CD4-positive, alpha-beta T cell treated with Interleukin-15 for 4 hours (primary cell): ENCODE results near the gene GDF9.

ENCODE experiments used
- DNase-seq: peaks from one replicate; pipeline ENCODE4 v3.0.0-alpha.2; 2020; ENCODE audit warnings: low spot score

GDF9 gene

DNA sequence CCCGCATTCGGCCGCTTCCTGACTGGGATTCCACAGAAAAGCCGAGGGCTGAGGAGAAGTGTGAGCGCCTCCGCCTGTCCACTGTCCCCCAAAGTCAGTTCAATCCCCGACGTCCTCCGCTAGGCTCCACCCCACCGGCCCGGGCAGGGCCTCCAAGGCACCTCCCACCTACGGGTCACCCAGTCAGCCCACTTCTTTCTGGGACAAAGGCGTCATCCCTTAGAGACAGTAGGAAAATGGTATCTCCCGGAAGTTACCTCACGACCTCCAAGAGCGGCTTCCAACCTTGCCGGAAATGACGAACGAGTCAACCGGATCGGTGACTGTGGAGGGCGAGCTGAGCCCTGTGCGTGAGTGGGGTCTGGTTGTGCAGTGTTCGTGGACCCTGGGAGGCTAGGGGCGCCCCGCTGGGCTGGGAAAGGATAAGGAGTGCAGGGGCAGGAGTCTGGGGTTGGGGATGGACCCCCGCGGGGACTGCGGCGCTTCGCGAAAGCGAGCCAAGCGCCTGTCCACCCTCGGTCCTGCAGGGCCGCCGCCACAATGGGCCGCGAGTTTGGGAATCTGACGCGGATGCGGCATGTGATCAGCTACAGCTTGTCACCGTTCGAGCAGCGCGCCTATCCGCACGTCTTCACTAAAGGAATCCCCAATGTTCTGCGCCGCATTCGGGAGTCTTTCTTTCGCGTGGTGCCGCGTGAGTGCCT is at the start of gene GDF9, which contains the start of gene UQCRQ:
Gene GDF9 (minus strand): TSS at position 128 of the 704 bp plus-strand sequence. CDS start 1,936 bp downstream, outside the sequence.
Gene UQCRQ (plus strand): TSS at position 301 of the 704 bp plus-strand sequence. CDS start 240 bp downstream, at position 541.
- peak; percentile 96 for DNase-seq

DNA sequence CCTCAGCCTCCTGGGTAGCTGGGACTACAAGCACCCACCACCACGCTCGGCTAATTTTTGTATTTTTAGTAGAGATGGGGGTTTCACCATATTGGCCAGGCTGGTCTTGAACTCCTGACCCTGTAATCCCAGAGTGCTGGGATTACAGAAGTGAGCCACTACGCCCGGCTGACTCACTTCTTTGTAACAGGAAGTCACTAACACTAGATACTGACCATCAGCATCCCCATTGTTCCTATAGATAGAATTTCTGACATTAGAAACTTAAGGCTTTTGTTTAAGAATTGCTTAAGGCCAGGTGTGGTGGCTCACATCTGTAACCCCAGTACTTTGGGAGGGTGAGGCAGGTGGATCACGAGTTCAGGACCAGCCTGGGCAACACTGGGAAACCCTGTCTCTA is 49.4 kb upstream of the GDF9 start:
- DNase-seq: no peak

GRCh38 chr5:132909702-132910101 is 43.4 kb upstream of the GDF9 start:
- DNase-seq: no peak

GRCh38 chr5:132907161-132907560 is 40.9 kb upstream of the GDF9 start:
- no peak for DNase-seq

DNA sequence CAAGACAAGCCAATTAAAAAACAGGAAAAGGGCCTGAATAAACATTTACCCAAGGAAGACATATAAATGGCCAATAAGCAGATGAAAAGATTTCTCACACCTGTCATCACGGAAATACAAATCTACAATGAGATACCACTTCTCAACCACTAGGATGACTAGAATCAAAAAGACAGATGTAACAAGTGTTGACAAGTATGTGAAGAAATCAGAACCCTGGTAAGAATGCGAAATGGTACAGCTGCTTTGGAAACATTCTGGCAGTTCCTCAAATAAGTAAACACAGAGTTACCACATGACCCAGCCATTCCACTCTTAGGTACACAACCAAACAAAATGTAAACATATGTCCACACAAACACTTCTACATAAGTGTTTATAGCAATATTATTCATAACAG is 39.7 kb upstream of the GDF9 start:
- DNase-seq: no peak

GRCh38 chr5:132901730-132902129 is 35.5 kb upstream of the GDF9 start:
- no peak for DNase-seq

GRCh38 chr5:132901036-132901435 is 34.8 kb upstream of the GDF9 start:
- no peak for DNase-seq

DNA sequence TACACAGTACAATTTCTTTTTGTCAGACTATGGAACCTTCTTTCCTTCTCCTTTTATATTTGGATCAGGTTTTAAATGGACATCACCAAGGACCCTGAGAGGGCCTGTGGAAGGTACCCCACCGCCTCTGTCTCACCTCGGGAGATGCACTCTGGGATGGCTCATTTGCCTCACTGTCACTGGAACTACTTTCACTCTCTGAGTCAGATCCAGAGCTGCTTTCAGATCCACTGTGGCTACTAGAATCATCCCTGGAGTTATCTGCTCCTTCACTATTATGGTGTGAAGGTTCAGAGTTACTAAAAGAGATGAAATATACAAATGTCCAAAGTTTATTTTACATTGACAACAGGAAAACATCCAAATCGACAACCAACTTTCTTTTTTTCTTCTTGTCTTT is 31.8 kb upstream of the GDF9 start:
- DNase-seq: no peak

DNA sequence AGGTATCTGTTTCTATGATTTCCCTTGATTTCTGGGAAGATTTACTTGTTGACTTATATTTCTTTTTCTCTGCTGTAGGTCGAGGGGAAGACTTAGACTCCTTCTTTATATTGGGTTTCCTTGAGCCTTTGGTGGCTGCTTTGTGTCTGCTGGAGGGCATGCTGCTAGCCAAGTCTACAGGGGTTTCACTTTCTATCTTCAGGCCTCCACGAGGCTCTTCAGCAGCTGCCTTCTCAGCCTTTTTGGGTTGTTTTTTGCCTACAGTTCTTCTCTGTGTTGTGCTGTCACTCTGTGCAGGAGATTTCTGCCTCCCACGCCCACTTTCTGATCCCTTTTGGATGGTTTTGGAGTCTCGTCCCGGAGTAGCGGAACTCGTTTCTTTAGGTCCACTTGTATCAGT is 30.4 kb upstream of the GDF9 start:
- no peak for DNase-seq

DNA sequence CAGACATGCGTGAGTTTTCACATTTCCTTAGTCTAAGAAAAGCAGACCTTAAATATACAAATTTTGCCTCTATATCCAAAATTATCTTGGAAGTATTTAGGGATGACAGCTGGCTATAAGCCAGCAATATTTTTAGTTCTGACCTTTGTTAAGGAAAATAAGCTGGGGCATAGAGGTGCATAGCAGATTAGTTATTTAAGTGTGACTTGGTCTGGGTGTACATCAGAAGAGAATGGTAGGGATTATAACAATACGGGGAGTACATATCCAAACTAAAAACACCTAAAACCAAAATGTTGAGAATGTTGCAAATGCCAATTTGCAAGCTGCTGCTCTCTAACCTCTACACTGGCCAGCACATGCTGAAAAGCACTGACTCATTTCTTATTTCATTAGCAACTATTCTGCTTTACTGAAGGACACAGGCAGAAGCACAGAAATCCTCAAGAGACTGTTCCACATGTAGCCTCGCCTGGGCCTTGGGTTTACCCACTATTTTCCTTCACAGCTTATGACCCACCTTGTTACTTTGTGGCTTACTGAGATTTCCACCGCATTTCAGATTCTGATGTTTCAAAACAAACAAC is 29.5 kb upstream of the GDF9 start:
- no peak for DNase-seq

DNA sequence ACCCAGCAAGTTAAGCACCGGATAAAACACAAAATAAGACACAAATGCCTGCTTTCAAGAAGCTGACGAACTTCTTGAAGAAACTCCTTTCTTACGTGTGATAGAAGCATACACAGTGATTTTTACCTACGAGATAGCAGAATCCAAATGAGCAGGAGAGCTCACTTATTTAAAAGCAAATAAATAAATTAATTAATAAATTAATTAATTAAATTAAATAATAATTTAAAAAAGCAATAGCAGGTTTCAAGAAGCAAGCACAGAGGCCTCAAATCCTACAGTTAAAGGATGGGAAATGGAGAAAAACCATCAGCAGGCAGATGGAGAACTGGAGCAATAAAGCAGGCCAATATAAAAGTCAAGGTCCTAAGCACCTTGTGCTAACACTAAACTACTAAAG is 24.5 kb upstream of the GDF9 start:
- no peak for DNase-seq

DNA sequence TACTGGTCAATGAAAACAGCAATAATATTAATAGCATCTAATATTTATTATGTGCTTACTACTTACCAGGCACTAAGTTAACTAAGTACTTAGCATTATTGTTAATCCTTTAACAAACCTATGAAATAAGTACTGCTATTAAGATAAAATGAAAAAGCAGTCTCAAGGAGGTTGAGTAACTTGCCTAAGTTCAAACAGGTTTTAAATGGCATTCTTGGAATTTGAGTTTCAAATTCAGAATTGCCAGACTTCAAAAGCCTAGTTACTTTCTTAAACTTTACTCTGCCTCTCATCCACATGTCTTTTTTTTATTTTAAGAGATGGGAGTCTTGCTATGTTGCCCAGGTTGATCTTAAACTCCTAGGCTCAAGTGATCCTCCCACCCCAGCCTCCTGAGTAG is 23.2 kb upstream of the GDF9 start:
- DNase-seq: no peak

DNA sequence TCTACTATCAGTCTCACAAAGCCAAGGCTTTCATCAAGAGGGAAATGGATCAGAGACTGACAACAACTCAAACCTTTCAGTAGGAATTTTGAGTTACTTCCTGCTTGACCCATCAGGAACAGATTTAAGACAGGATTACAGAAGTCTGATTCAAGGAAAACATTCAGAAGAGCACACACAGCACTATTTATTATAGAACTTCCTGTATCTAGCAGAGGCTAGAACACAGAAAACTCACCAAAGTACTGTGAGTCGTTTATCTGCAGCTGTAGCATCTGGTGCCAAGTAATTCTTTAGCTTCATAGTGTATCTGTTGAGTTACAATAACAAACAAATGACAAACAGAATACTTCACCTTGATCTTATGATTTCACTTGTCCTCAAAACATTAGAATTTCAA is 21.0 kb upstream of the GDF9 start:
- no peak for DNase-seq

- no peak for DNase-seq
Measured at GRCh38 chr5:132886064-132886823, 20.0 kb upstream of the GDF9 start.

GRCh38 chr5:132884548-132884947 is 18.3 kb upstream of the GDF9 start:
- DNase-seq: no peak

DNA sequence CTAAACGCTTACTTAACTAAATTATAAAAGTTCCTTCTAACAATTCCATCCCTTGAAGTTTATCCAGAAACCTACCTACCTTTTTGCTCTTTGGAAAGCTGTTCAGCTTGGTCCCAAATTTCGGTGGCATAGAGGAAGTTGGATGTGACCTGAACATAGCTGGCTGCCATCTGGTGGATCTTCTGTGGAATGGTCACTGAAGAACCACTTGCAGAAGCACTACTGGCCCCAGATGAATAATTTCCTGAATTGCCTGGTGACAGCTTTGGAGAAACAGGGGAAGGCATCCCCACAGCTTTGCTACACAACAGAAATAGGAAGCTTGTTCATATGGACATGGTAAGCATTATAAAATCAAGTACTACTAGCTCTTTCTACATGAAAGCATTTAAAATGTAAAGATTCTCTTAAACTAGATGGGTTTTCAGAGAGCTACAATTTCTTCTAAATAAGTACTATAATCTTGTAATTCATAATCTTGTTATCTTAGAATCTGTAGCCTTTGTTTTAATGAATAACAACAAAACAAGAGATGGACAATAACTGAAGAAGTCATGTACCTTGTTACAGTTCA is 17.1 kb upstream of the GDF9 start:
- DNase-seq: peak; percentile 28

- no peak for DNase-seq
Measured at GRCh38 chr5:132877938-132878337, 11.7 kb upstream of the GDF9 start.

DNA sequence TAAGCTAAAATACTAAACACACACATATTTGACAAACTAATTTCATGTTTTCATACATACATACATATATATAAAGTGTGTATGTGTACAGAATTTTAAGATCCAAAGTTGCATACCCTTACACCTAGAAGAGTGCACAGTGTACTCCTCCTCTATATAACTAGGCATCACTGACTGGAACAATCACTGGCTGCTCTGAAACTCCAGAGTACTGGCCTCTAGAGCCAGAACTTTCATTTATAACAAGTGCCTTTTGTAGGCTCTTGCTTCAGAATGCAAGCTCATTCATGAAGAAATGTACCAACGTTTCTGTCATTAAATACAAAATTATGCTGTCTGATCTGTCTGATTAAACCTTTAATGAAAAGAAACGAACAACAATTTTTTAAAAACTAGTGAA is 11.2 kb upstream of the GDF9 start:
- no peak for DNase-seq

GRCh38 chr5:132876020-132876759 is 9.9 kb upstream of the GDF9 start:
- no peak for DNase-seq

DNA sequence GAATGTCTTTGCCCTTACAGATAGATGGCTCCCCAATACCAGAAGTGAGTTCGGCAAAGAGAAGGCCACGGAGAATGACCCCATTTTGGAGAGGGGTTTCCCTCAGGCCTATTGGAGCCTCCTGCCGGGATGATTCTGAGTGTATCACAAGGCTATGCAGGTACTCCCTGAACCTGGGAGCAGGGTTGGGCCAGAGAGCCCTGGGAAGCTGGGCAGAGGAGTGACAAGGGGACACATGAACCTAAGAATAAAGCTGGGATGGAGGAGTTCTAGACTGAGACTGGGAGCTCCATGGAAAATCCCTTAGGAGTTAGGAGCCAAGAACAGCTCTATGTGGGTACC is 7.6 kb upstream of the GDF9 start:
- DNase-seq: no peak

DNA sequence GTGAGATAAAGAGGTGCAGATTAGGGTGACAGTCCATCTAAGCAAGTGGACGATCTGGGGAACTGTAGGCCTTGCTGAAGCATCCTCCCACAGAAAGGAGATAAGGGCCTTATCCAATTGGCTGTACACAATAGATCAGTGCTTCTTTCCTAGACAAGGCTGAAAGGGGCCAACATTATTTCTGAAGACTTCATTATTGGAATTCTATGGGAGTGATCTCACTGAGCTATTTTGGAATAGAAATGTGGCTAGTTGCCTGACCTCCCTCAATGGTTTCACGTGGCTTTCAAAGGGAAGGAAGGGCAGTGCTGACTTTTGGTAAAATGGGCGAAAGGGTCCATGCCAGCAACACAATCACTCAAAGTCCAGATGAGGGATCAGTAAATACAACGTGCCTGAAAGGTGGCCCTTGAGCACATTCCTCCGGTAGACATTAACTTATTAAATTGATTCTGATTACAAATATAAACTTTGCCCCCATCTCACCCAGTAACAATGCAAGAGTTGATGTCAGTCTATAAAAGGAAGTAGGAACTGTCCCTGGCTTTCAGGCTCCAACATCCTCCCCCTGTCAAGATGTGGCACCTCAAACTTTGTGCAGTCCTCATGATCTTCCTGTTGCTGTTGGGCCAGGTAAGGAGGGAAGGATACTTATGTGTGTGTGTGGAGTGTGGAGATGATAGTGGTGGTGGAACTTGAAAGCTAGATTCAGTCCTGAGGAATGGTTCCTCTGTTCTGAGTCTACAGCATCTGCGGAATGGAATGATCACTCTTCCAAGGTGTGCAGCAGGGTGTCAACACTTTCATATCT is 7.1 kb upstream of the GDF9 start, which contains the start of gene LEAP2:
Gene LEAP2 (plus strand): TSS at position 550 of the 811 bp plus-strand sequence. CDS start 27 bp downstream, at position 577.
- no peak for DNase-seq
